ENCODE data around the gene OLIG2. TPM values are rescaled to one million over a fixed set of nuclear protein-coding genes. Genes with fewer than 3 reads are reported as not detected.

The OLIG2 gene
- total RNA-seq, 1 donor from 2014 or later, result 0.72 TPM

DNA sequence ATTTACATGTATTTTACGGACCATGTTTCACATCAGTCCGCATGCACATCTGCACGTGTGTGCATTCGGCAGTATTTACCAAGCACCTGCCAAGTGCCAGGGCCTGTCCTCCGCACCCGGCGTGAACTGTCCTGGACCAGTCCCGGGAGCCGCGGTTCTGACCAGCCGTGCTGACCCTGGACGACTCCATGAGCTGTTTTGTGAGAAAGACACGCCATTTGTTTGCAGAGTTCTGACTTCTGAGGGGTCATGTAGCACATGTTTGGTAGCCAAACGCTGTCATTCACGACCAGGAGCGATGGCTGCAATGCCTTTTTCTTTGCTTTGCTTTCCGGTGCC lies 3.3 kb upstream of the OLIG2 start:
- DNase-seq (ENCODE audit: low spot score, unreplicated experiment), result no peak
- H3K36me3 Mint-ChIP-seq (ENCODE audit: insufficient read depth), result no peaks in the 10 kb centered on the region
- peaks cover 86% of the 10 kb centered on the region for H3K27me3 Mint-ChIP-seq
- H3K27ac Mint-ChIP-seq, result no peak overlapping the region
- TF ChIP-seq, protein P1, sequence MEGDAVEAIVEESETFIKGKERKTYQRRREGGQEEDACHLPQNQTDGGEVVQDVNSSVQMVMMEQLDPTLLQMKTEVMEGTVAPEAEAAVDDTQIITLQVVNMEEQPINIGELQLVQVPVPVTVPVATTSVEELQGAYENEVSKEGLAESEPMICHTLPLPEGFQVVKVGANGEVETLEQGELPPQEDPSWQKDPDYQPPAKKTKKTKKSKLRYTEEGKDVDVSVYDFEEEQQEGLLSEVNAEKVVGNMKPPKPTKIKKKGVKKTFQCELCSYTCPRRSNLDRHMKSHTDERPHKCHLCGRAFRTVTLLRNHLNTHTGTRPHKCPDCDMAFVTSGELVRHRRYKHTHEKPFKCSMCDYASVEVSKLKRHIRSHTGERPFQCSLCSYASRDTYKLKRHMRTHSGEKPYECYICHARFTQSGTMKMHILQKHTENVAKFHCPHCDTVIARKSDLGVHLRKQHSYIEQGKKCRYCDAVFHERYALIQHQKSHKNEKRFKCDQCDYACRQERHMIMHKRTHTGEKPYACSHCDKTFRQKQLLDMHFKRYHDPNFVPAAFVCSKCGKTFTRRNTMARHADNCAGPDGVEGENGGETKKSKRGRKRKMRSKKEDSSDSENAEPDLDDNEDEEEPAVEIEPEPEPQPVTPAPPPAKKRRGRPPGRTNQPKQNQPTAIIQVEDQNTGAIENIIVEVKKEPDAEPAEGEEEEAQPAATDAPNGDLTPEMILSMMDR (IDR thresholded peaks at IDR 0.05; ENCODE audit: unreplicated experiment), result no peak
- H3K4me3 Mint-ChIP-seq (ENCODE audit: low read depth), result peak overlapping the region; percentile 64
- no peaks in the 10 kb centered on the region for H3K9me3 Mint-ChIP-seq (ENCODE audit: low read depth)
- H3K4me1 Mint-ChIP-seq (ENCODE audit: low read depth), result peaks cover 9% of the 10 kb centered on the region

DNA sequence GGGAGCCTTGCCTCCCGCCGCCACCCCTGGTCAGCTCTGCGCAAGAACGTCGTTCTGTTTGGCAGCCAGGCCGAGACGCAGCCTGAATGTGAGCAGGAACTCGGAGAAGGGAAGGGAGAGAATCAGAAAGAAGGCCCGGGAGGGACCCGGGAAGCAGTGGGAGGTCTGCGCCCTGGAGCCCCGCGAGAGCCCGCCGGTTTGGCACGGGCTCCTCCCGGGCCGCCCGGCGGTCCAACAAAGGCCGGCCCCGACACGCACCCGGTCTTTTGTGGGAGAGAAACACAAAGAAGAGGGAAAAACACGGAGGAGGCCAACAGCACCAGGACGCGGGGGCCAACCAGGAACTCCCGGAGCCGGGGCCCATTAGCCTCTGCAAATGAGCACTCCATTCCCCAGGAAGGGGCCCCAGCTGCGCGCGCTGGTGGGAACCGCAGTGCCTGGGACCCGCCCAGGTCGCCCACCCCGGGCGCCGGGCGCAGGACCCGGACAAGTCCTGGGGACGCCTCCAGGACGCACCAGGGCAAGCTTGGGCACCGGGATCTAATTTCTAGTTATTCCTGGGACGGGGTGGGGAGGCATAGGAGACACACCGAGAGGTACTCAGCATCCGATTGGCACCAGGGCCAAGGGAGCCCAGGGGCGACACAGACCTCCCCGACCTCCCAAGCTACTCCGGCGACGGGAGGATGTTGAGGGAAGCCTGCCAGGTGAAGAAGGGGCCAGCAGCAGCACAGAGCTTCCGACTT lies 2.7 kb upstream of the OLIG2 start:
- no peak overlapping the region for H3K27ac Mint-ChIP-seq
- H3K4me1 Mint-ChIP-seq (ENCODE audit: low read depth), result peaks cover 9% of the 10 kb centered on the region
- H3K9me3 Mint-ChIP-seq (ENCODE audit: low read depth), result no peaks in the 10 kb centered on the region
- H3K27me3 Mint-ChIP-seq, result peaks cover 82% of the 10 kb centered on the region
- H3K36me3 Mint-ChIP-seq (ENCODE audit: insufficient read depth), result no peaks in the 10 kb centered on the region
- H3K4me3 Mint-ChIP-seq (ENCODE audit: low read depth), result peak overlapping the region; percentile 64
- DNase-seq (ENCODE audit: low spot score, unreplicated experiment), result no peak
- TF ChIP-seq, protein P1 (IDR thresholded peaks at IDR 0.05; ENCODE audit: unreplicated experiment), result no peak

DNA sequence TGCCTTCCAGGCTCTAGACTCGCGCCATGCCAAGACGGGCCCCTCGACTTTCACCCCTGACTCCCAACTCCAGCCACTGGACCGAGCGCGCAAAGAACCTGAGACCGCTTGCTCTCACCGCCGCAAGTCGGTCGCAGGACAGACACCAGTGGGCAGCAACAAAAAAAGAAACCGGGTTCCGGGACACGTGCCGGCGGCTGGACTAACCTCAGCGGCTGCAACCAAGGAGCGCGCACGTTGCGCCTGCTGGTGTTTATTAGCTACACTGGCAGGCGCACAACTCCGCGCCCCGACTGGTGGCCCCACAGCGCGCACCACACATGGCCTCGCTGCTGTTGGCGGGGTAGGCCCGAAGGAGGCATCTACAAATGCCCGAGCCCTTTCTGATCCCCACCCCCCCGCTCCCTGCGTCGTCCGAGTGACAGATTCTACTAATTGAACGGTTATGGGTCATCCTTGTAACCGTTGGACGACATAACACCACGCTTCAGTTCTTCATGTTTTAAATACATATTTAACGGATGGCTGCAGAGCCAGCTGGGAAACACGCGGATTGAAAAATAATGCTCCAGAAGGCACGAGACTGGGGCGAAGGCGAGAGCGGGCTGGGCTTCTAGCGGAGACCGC lies 2.0 kb upstream of the OLIG2 start:
- TF ChIP-seq, protein P1 (IDR thresholded peaks at IDR 0.05; ENCODE audit: unreplicated experiment), result no peak
- Mint-ChIP-seq H3K9me3 (ENCODE audit: low read depth) (no peaks in the 10 kb centered on the region), H3K27ac (peak overlapping the region; percentile 65), H3K4me3 (ENCODE audit: low read depth) (no peak overlapping the region), H3K4me1 (ENCODE audit: low read depth) (peaks cover 9% of the 10 kb centered on the region), H3K36me3 (ENCODE audit: insufficient read depth) (no peaks in the 10 kb centered on the region), H3K27me3 (peaks cover 81% of the 10 kb centered on the region)
- no peak for DNase-seq (ENCODE audit: low spot score, unreplicated experiment)

DNA sequence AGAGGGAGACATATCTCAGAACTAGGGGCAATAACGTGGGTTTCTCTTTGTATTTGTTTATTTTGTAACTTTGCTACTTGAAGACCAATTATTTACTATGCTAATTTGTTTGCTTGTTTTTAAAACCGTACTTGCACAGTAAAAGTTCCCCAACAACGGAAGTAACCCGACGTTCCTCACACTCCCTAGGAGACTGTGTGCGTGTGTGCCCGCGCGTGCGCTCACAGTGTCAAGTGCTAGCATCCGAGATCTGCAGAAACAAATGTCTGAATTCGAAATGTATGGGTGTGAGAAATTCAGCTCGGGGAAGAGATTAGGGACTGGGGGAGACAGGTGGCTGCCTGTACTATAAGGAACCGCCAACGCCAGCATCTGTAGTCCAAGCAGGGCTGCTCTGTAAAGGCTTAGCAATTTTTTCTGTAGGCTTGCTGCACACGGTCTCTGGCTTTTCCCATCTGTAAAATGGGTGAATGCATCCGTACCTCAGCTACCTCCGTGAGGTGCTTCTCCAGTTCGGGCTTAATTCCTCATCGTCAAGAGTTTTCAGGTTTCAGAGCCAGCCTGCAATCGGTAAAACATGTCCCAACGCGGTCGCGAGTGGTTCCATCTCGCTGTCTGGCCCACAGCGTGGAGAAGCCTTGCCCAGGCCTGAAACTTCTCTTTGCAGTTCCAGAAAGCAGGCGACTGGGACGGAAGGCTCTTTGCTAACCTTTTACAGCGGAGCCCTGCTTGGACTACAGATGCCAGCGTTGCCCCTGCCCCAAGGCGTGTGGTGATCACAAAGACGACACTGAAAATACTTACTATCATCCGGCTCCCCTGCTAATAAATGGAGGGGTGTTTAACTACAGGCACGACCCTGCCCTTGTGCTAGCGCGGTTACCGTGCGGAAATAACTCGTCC lies 1.3 kb upstream of the OLIG2 start:
- Mint-ChIP-seq H3K27ac (no peak overlapping the region), H3K27me3 (peaks cover 81% of the 10 kb centered on the region), H3K36me3 (ENCODE audit: insufficient read depth) (no peaks in the 10 kb centered on the region), H3K9me3 (ENCODE audit: low read depth) (no peaks in the 10 kb centered on the region), H3K4me3 (ENCODE audit: low read depth) (no peak overlapping the region), H3K4me1 (ENCODE audit: low read depth) (peaks cover 9% of the 10 kb centered on the region)
- TF ChIP-seq, protein P1 (IDR thresholded peaks at IDR 0.05; ENCODE audit: unreplicated experiment), result no peak
- DNase-seq (ENCODE audit: low spot score, unreplicated experiment), result no peak

DNA sequence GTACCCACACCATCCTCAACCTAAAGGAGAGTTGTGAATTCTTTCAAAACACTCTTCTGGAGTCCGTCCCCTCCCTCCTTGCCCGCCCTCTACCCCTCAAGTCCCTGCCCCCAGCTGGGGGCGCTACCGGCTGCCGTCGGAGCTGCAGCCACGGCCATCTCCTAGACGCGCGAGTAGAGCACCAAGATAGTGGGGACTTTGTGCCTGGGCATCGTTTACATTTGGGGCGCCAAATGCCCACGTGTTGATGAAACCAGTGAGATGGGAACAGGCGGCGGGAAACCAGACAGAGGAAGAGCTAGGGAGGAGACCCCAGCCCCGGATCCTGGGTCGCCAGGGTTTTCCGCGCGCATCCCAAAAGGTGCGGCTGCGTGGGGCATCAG lies 638 bp upstream of the OLIG2 start:
- H3K36me3 Mint-ChIP-seq (ENCODE audit: insufficient read depth), result no peaks in the 10 kb centered on the region
- no peak overlapping the region for H3K27ac Mint-ChIP-seq
- TF ChIP-seq, protein P1 (IDR thresholded peaks at IDR 0.05; ENCODE audit: unreplicated experiment), result peak; percentile 38
- peaks cover 9% of the 10 kb centered on the region for H3K4me1 Mint-ChIP-seq (ENCODE audit: low read depth)
- peak overlapping the region; percentile 78 for H3K4me3 Mint-ChIP-seq (ENCODE audit: low read depth)
- H3K27me3 Mint-ChIP-seq, result peaks cover 84% of the 10 kb centered on the region
- no peak for DNase-seq (ENCODE audit: low spot score, unreplicated experiment)
- H3K9me3 Mint-ChIP-seq (ENCODE audit: low read depth), result no peaks in the 10 kb centered on the region

Measured in progenitor cell of endocrine pancreas (in vitro differentiated cells).